CD4-positive, alpha-beta T cell treated with Interleukin-10 for 1 hour (primary cell): Measurements from ENCODE around the gene CELF2.
A peak's percentile ranks its signal among the peaks of the same experiment; 100 is the strongest.
"Not testable (repeated sequence)": the region's sequence is repeated elsewhere in the genome, so short reads cannot be mapped to it uniquely, and the experiment has no call there.

ENCODE experiments used
- DNase-seq: peaks from one replicate; pipeline ENCODE4 v3.0.0-alpha.2; 2020

Gene CELF2

DNA sequence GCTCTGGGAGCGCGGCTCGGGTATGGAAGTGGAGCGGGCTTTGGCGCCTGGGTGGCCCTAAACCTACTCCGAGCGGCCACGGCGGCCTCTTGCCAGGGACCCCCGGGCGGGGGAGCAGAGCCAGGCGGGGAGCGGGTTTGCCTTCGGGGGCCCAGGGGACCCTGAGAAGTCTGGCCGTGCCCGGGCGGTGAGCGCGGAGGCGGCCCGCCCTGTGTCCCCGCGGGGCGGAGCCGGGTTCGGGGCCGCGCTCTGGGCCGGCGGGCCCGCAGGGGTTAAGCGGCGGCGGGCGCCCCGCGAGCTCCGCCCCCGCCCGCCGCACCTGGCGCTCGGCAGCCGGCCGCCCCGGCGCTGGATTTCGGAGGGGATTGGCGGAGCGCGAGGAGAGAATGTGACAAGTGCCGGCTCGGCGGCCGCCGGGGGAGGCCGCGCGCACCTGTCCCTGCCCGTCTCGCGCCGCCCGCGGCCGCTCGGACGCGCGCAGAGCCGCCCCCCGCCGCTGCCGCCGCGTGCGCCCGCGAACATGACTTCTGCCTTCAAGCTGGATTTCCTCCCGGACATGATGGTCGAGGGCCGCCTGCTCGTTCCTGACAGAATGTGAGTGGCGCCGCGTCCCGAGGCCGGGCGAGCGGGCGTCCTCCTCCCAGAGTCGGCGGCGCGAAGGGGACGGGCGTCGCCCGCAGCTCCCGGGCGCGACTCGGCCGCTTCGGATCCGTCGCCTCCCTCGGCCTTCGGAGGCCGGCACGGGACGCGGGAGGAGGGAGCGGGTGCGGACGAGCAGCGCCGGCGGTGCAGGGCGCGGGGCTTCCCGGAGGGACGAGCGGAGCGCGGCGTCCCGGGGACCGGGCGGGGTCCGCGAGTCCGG lies at the start of gene CELF2:
Gene CELF2 (plus strand): TSS at position 303 of the 862 bp plus-strand sequence. CDS start 218 bp downstream, at position 521.
- DNase-seq, result peak; percentile 44

DNA sequence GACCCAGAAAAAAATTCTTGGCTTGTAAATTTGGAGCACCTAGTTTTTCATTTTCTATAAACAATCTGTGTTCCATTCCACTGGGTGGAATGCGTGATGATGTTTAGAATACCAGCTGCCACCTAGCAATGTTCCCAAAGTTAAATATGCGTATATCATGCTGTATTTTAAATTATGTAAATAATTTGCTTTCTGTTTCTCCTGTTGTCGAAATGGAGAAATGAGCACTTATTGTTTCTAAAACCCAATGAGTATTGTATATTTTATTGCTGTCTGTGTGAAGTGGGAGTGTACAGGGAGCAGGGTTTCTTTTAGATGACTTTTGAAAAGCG lies 49.4 kb upstream of the CELF2 start:
- no peak for DNase-seq

DNA sequence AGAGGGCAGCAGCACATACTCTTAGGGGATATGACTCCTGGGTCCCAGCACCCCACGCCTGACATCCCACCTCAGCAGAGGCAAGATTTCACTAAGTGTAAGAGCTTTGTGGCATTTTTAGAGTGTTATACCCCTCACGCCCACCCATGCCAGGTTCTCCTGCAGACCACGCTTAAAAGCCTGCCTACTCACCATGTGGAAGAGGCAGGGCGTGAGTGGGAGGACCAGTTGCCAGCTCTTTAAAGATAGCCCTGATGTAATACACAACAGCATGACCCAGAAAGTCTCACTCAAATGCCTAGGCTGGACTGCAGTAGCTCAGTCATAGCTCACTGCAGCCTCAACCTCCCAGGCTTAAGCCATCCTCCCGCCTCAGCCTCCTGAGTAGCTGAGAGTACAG lies 44.4 kb upstream of the CELF2 start:
- no peak for DNase-seq

DNA sequence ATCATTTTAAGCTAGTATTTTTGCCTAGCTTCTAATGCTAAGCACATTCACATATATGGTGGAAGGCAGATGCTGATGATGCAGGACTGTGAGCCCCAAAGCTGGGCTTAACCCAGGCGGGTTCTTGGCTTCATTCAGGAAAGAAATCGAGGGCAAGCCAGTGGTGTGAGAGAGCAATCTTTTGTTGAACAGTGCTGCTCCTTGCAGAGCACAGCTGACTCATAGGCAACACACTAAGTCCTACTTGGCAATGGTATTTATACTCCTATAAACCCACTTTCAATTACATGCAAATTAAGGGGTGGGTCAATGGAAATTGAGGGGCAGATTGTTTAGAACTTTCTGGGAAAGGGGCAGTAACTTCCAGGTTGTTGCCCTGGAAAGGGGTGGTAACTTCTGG lies 42.0 kb upstream of the CELF2 start:
- DNase-seq, result no peak

DNA sequence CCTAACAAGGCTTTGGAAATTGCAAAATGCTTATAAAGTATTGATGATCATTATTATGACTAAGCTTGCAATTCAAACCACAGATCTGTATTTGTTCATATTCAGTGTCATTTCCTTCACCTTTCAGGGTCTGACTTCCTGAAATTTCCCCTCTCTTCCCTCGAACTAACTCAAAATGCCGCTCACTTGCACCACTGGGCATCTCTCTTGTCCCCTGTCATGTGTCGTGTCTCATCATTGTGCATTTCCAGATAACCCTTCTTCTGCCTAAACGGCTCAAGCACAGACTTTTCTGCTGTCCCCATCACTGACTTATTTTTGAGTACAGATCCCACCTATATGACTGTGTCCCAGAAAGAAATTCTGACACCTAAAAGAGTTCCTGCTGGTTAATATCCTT lies 41.0 kb upstream of the CELF2 start:
- DNase-seq, result no peak

DNA sequence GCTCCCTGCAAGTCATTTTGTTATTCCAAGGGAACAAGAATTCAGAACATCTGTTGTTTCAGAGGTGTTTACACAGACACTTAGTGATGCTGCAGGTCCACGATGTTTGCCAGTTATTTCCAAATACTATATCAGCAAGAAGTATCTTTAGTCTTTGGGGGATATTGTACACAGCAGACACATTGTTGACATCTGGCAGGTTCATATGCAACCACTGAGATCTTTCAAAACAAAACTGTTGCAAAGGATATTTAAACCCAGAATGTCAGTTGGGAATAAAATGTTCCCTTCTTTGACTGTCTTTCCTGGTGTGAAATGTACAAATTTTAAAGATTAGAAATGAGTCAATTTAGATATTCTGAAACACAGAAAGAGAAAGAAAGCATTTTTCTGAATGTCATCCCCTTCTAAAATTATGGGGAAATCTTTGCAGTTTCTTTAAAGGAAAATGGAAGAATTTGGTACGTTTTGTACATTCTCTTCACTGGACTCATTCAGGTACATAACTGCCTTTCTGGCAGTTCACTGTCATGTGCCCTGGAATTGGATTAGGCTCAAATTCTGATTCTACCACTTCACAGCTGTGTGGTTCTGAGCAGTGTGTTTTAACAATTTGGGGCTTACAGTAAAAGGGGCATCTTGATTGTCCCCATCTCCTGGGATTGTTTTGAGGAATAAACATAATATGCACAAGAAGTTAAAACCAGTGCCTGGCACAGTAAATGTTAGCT lies 40.3 kb upstream of the CELF2 start:
- DNase-seq, result no peak

DNA sequence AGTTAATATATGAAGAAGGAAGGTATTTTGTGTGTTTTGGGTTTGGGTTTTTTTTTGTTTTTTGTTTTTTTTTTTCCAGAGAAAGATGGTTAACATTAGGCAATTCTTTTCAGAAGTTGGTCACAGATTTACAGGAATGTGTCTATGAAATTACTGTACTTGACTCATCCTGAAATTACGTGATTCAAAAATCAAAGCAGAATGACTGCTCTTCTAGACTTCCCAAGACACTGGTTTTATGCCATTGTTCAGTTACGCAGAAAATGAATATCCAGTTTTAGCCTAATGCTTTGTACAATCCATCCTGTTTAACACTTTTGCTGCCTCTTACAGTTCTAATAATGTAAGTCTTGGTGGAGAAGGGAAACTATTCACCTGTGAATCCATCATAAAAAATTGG lies 39.7 kb upstream of the CELF2 start:
- no peak for DNase-seq

DNA sequence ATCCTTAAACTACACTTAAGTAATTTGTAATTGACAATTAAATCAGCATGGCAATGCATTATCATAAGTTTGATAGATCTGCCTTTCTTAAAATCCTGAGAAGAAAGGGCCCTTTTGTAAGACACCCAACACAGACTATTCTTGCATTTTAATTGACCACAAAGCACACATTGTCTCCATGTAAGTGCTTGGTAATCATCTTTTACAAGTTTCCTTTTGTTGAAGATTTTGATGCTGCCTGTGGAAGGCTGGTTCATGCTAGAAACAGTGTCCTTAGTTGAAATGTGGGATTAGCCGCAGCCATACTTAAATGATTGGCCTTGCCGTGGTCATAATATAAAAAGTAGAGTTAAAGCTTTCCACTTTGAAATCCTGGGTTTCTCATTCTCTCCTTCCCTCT lies 32.3 kb upstream of the CELF2 start:
- no peak for DNase-seq

DNA sequence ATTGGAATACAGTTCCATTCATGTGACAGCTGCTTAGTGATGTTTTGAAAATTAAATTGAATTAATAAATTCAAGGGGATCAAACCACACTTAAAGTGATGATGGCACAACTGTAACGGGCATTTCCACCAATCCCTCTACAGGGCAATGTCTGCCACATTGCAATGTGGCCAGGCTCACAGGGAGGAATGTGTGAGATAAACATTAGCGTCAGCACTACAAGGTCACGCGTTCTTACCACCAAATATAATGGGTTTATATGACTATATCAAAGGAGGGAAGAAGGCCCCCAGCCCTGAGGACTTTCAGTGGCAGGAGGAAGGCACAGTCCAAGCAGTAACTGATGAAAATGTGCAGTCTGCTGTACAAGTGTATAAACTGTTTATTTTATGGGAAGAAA lies 31.1 kb upstream of the CELF2 start:
- DNase-seq, result no peak

DNA sequence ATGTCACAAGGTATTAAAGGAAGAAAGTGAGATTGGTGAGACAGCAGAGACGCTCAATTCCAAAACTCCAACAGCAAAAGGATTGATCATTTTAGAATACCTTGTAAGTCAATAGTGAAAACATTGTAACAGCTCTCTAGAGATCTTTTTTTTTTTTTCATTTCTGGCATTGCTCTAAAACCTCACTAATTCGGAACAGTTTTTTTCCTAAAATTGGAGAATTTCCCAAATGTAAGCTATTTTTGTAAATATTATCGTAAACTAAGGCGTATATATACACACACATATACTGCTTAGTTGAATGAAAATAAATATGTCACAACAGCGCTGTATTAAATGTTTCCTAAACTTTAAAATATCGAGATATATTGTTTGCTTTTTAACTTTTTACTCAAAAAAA lies 30.6 kb upstream of the CELF2 start:
- DNase-seq, result no peak

DNA sequence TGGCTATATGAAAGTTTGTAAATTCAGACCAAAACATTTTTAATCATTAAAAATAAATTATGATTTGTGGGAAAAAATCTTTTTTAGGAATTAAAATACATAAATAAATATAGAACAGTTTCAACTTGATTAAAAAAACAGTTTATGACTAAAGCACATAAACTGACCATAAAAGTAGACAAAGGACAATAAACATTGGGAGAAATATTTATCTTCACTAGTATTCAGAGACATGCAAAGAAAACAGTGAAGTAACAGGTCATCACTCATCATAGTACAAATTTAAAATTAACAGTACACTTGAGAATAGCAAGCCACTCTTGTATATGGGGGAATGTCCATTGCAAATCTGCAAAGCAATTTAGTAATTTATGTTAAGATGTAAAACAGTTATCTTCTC lies 28.0 kb upstream of the CELF2 start:
- DNase-seq, result no peak

DNA sequence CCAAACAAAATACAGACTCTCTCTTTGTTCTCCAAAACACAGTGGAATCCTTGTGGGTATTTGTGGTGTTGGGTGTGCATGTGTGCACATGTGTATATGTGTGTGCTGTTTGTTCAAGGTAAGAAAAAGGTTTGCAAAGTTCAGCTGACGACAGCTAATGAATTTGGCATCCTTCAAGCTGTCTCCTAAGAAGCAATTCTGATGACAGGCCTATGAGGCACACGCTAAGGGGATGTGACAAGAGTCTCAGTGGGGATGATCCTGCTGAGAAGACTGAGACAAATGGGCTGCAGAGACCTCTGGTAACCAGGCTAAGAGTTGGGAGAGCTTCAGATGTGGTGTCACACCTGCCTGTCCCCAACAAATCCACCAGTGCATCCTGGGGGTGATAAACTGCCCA lies 26.5 kb upstream of the CELF2 start:
- DNase-seq, result no peak

DNA sequence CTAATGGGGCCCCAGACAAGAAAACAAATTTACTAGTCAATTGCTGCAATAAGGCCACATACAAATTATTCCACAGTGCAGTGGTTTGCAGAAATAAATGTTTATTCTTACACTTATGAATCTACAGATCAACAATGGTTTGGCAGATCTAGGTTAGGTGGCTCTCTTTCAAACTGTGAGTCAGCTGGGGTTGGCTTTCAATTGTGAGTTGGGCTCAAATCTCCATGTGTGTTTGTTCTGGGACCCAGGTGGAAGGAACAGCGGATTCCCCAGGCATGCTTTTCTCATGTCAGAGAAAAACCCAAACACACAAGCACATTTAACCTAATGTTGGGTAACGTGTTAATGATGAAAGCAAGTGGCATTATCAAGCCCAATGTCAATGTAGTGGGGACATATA lies 25.6 kb upstream of the CELF2 start:
- DNase-seq, result no peak

DNA sequence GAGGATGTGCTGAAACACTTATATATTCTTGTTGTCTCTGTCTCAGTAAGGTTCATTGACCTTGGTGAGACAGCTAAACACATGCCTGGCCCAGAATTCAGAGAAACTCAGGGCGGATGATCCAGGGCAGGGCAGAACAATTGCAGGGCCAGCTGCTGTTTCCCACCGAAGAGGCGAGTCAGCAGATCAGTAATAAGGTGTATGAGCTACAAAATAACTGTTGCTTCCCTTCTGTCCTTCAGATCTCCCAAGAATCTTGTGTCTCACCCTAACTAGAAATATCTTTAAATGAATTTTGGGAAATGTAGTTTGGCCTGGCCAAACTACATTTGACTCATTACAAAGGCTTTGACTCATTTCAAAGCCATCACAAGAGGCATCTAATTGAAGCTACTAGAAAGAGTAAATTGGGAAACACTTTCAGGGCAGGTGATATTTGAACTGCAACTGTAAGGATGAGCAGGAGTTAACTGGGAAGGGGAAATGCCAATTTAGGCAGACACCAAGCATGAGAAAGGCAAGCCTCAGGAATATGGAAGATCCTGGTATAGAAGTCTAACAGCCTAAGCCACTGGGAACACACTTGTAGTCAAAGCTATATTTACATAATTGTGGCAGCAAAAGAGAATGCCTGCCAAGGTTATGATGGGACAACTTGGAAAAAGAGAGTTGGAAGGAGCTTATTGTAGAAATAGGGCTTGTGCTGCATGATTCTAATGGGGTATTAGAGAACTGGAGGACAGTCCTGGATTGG lies 24.5 kb upstream of the CELF2 start:
- no peak for DNase-seq

DNA sequence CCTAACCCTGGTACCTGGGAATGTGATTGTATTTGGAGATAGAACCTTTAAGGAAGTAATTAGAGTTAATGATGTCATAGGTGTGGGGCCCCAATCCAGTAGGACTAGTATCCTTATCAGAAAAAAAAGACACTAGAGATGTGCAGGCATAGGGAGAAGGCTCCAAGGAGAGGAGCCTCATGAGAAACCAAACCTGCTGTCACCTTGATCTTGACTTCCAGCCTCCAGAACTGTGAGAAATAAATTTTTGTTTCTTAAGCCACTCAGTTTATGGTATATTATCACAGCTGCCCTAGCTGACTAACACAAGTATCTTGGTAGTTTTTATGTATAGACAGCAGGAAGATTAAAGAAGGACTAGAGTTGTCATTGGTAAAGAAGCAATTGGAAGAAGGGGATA lies 23.9 kb upstream of the CELF2 start:
- no peak for DNase-seq

DNA sequence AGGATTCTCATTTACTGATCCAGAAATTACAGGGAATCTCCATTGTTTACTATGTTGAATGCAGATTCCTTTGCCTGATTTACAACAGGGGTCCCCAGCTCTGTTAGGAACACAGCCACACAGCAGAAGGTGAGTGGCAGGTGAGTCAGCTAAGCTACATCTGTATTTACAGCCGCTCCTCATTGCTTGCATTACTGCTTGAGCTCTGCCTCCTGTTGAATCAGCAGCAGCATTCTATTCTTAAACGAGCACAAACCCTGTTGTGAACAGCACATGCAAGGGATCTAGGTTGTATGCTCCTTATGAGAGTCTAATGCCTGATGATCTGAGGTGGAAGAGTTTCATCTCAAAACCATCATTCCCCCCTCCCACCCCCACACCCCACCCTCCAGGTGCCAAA lies 23.3 kb upstream of the CELF2 start:
- DNase-seq, result no peak

DNA sequence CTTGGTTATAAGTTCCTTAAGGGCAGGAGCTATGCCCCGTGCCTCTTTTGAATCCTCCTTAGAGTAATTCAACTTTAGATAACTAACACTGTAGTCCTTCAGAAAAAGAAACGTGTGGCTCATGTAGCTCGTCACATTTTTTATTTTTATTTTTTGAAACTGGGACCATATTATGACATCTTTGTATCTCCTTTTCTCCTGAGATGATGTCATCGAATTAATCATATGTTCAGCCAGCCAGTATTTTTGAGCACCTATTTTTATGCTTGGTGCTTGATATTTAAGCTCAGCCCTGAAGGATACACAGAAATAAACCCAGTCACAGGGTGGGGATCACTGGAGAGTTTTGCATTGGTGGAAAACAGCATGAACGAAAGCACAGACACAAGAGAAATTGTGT lies 22.6 kb upstream of the CELF2 start:
- DNase-seq, result no peak

DNA sequence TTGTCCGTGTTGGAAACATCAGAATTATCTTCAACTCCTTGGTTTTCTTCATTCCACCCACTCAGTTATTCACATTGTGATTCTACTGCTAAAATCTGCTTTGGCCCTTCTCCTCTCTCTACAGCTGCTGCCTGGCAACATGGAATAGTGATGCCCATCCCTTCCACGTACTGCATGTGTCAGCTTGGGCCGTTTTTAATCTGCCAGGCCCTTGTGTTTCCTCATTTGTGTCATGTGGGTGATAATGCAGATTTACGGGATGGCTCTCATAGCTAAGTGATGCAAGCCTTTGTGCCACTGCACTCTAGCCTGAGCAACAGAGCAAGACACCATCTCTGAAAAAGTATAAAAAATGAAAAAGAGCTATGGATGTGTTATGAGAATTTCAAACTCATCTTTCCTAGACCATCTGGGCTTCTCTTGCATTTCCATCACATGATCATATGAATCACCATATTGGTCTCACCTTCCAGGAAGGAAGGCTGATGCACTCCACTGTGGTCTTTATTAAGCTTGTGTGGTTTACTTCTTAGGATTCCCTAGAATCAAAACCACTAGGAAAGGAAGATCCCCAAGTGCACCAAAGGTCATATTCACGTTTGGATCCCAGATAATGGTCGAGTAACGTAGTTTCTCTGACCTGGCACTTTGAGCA lies 20.6 kb upstream of the CELF2 start:
- no peak for DNase-seq

DNA sequence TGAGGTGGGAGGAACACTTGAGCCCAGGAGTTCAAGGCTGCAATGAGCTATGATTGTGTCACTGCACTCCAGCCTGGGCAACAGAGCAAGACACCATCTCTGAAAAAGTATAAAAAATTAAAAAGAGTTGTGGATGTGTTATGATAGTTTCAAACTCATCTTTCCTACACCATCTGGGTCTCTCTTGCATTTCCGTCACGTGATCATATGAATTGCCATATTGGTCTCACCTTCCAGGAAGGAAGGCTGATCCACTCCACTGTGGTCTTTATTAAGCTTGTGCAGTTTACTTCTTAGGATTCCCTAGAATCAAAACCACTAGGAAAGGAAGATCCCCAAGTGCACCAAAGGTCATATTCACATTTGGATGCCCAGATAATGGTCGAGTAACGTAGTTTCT lies 18.2 kb upstream of the CELF2 start:
- not testable (repeated sequence) for DNase-seq

DNA sequence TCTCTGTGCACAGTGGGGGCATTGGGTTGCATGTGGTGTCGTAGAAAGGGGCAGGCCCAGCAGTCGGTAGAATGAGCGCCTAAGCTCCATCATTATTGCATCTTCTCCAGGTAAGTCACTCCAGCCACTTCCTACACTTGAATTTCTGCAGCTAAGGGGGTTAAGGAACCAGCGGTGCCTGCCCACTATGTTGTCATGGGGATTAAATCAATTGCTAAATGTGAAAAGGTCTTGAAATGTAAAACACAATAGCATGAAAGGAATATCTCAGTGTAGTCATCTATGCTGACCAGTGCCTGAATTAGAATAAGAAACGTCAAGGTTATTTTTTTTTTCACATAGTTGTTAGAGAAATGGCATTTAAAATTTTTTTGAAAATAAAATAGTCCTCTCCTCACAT lies 15.2 kb upstream of the CELF2 start:
- DNase-seq, result no peak

DNA sequence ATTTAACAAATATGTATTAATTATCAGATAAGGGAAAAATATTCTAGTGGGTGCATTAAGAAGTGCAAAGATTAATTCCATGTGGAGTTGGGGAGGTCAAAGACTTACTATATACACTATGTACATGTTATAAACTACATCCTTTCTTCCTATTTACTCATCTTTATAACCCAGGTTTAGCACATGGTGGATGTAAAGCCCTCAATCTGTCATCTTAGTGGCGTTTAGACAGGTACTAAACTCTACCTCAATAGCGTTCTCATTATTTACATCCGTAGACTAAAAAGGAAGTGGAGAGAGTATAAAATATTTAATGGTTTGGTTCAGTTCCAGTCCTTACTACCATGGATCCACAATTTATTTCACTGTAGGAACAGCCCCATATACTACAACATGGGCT lies 14.8 kb upstream of the CELF2 start:
- DNase-seq, result no peak

DNA sequence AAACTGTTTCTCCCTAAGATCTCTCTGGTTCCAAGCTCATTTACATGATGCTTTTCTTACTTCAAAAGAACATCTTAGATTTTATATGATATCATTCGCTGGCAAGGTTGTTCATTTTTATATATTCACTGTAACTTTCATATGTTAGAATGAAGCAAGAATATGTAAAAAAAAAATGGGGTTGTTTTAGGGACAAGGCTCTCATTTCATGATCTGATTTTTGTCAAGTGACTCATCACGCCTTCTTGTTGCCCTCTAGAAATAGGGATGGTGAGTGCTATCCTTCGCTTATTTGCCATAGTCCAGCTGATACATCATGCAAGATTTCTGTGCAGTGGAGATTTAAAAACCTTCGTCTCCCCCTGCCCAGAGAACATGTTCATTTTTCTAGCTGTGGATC lies 14.0 kb upstream of the CELF2 start:
- no peak for DNase-seq
